HG03175 (cell line): ENCODE results near the gene SCGB1A1.
"Not testable (repeated sequence)": the region's sequence is repeated elsewhere in the genome, so short reads cannot be mapped to it uniquely, and the experiment has no call there.

Source experiments
- ATAC-seq: cut with Tn5 transposase; IDR thresholded peaks from one replicate; pipeline ENCODE4 v1.9.1; 2021; ENCODE audit warnings: mild to moderate bottlenecking, moderate library complexity; ENCODE audit not compliant: unreplicated experiment

Gene SCGB1A1

GRCh38 chr11:62446091-62446490 lies 27.3 kb downstream of the SCGB1A1 start:
- ATAC-seq = no peak

DNA sequence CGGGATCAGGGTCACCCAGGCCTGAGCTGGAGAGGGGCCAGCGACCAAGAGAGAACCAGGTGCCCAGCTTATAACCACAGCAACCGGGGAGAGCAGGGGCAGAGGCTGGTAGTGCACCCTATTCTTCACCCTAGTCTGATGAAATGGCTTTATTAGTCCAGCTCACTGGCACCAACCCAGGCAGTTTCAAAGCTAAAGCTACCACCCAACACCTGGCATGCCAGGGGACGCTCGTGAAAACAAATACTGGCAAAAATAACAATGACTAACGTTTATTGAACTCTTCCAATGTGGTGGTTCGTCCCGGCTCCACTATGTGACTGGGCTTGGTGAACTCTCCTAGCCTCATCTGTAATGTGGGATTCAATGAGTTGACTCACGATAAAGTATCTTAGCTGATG lies 30.6 kb downstream of the SCGB1A1 start:
- no peak for ATAC-seq

DNA sequence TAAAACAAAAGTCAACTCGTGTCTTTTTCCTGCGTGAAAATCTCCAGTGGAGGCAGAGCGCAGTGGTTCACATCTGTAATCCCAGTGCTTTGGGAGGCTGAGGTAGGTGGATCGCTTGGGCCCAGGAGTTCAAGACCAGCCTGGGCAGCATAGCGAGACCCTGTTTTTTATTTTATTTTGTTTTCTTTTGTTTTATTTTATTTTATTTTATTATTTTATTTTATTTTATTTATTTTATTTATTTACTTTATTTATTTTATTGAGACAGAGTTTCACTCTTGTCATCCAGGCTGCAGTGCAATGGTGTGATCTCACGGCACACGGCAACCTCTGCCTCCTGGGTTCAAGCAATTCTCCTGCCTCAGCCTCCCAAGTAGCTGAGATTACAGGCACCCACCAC lies 31.1 kb downstream of the SCGB1A1 start:
- ATAC-seq = not testable (repeated sequence)

GRCh38 chr11:62450543-62451240 lies 31.9 kb downstream of the SCGB1A1 start:
- ATAC-seq = no peak

DNA sequence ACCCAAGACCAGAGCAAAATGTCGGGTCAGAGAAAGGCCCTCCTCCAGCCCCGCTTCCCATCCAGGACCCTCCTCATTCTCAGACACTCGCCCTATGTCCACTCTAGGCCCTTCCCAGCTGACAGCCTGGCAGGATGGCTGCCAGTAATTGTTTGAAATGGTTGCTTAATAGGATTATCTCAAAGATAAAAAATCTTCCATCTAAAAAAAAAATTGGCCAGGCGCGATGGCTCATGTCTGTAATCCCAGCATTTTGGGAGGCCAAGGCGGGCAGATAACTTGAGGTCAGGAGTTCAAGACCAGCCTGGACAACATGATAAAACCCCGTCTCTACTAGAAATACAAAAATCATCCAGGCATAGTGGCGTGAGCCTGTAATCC lies 32.4 kb downstream of the SCGB1A1 start:
- ATAC-seq = no peak

DNA sequence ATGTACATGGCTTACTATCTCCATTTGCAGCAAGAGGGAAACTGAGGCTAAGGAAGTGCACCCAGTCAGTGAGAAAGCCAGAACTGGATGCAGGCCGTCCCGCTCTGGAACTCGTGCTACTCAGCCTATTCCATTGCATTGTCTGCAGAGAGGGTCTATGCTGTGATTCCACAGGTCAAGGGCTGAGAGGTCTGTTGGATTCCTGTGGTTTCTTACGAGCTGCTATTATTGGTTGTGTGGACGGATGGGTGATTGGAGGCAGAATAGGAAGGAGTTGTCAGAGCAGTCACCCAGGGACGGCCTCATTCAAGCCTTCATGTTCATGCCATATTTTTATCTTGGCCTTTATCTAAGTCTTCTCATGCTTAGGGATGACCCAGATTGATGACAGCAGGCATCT lies 33.4 kb downstream of the SCGB1A1 start:
- no peak for ATAC-seq

GRCh38 chr11:62452839-62453468 lies 34.1 kb downstream of the SCGB1A1 start:
- ATAC-seq = no peak

GRCh38 chr11:62456630-62457029 lies 37.8 kb downstream of the SCGB1A1 start:
- ATAC-seq = no peak

DNA sequence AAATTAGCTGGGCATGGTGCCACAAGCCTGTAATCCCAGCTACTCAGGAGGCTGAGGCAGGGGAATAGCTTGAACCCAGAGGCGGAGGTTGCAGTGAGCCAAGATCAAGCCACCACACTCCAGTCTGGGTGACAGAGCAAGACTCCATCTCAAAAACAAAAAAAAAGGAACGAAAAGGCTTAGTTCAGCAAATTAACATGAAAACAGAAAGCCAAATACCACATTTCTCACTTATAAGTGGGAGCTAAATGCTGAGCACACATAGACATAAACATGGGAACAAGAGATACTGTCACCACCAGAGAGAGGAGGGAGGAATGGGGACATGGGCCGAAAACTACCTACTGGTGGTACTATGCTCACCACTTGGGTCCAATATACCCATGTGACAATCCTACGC lies 38.6 kb downstream of the SCGB1A1 start:
- no peak for ATAC-seq

- no peak for ATAC-seq
Measured at GRCh38 chr11:62458212-62459002, 39.6 kb downstream of the SCGB1A1 start.

- ATAC-seq = no peak
Measured at GRCh38 chr11:62459080-62459479, 40.2 kb downstream of the SCGB1A1 start.

DNA sequence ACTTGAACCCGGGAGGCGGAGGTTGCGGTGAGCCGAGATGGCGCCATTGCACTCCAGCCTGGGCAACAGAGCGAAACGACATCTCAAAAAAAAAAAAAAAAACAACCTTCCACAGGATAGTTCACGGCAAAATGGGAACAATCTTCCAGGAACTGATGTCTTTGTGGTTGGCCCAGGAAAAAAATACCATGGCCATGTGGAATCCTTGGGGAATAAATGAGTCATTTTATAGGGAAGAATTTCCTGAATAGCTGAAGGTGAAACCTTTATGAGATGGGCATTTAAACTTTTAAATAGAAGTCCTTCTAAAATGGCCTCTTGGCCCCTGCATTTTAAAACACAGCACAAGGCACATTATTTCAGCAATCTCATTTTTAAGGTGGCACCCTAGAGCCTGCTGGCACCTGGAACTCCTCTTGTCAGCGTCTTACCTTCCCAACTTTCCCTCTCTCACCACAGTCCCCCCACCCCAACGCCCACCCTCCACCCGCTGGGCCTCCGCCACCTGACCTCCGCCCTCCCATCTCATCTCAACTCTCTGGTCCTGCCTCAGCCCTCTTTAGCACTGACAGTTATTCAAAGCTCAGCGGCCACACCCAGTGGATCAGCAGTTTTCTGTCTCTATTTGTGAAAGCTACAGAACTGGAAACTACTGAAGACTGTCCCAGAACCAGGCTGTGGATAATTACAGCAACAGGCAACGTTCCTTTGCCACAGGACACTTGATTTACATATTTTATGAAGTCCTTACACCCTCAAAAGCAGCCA lies 43.1 kb downstream of the SCGB1A1 start:
- ATAC-seq = no peak

DNA sequence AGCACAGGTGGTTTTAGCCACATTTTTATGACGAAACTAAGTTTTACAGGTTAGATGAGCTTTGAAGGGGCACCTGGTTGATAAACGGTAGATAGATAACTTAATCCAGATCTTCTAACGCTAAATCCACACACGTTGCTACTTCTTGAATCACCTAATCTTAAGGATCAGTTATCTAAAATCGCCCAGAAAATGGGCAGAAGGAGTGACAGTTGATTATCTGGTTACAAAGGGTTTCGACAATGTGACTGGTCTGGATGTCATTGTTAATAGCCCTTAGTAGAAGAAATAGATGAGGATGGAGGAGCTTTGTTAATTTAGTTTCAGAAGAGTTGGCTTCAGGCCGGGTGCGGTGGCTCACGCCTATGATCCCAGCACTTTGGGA lies 43.7 kb downstream of the SCGB1A1 start:
- no peak for ATAC-seq

GRCh38 chr11:62463121-62463542 lies 44.3 kb downstream of the SCGB1A1 start:
- no peak for ATAC-seq

DNA sequence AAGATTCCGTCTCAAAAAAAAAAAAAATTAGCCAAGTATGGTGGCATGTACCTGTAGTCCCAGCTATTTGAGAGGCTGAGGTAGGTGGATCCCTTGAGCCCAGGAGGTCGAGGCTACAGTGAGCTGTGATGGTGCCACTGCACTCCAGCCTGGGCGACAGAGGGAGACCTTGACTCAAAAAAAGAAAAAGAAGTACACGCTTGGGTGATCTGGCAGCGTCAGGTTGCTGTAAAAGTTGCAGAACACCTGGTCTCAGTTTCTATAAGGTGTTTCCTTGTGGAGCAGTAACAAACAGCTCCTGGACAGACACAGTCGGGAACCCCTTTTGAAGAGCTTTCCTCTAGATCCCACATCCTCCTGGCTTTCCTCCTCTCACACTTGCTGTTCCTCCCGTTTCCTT lies 45.8 kb downstream of the SCGB1A1 start:
- no peak for ATAC-seq

DNA sequence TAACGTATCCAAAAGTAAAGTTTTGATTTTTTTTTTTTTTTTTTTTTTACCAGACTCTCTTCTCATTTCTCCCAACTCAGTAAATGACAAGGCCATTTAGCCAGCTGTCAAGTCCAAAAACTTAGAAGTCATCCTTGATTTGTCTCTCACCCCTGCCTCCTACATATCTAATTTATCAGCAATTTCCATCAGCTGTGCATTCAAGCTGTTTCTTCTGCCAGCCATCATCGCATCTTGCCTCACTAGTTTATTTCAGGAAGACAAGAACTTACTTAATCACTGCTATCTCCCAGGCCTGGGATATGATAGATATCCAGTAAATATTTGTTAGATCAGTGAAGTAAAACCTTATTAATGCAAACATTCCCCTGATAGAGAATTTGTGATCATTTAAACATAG lies 47.6 kb downstream of the SCGB1A1 start:
- ATAC-seq = no peak

DNA sequence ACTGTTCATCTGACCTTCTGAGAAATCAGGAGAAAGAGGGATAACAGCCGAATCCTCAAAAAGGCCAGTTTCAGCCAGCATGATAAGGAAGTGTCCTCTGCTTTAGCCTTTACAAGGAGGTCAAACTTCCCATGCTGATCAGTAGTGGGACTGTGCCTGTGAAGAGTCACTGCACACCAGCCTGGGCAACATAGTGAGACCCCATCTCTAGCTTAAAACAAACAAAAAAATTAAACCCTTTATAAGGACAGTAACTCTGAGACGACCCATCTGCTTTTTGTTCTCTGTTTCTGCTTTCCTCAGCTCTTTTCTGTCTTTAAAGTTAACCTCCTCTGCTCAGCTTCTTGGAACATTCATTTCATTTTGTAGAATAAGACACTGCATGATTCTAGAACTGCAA lies 49.7 kb downstream of the SCGB1A1 start:
- ATAC-seq = no peak

DNA sequence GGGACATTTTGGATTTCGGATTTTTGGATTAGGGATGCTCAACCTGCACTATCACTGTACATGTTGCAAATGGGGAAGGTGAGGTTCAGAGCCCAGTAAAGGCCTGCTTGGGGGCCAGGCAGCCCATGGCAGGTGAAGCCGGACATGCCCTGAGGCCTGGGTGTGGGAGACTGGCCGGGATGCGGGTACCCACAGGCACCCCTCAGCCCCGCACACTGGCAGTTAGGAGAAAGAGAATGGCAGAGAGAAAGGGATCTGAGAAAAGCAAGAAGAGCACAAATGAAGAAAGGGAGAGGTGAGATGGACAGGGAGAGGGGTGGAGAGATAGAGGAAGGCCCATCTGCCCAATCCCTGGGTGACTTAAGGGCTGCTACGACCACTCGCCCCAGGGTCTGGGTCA lies 52.8 kb downstream of the SCGB1A1 start:
- no peak for ATAC-seq

DNA sequence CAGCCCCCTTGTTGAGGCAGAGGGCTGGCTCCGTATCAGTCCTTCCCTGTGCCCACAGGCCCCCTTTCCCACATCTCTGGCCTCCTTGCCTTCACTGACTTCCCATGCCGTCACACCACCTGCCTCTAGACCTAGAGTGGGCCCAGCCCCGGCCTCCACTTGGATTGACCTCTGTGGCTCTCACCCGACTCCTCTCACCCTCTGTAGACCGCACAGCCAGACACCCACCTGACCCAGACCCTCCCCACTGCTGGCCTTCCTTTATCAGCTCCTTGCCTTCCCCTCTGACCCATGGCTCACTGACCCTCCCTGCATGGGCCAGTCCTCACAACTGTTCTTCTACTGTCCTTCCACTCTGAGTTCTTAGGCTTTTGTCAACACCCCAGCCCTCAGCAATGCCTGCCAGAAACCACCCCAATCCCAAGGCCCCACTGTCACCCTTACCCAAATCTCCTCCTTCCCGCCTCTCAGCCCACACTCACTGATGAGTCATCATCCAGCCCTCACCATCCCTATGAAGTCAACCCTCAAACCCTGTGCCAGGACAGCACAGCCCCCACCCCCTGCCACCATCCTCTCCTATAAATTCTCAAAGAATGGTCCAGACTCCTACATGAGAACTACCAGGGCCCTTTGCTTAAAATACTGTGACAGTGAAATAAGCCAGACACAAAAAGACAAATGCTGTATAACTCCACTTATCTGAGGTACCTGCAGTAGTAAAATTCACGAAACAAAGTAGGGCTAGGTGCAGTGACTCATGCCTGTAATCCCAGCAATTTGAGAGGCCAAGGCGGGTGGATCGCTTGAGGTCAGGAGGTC lies 53.4 kb downstream of the SCGB1A1 start:
- no peak for ATAC-seq
